ENCODE measurements around the gene DZIP1L.

The DZIP1L gene

DNA sequence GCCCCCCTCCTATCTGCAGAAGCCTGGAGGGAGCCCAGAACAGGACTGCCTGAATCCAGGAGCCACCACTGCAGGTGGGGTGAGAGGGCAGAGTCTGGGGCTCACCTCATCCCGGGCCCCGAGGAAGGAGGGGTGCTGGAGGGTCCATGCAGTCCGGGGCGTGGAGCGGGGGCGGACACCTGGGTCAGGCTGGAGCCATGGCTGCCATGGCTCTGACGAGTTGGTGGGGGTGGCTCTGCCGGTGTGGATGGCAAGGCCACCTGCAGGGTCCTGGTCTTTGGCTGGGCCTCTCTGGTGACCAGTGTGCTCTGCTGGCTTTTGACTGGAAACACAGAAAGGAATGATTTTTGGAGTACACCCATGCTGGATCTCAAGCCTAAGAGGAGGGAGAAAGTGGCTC lies 47.4 kb downstream of the DZIP1L start:
- DNase-seq (ENCODE audit: low read depth, low spot score) = no peak

DNA sequence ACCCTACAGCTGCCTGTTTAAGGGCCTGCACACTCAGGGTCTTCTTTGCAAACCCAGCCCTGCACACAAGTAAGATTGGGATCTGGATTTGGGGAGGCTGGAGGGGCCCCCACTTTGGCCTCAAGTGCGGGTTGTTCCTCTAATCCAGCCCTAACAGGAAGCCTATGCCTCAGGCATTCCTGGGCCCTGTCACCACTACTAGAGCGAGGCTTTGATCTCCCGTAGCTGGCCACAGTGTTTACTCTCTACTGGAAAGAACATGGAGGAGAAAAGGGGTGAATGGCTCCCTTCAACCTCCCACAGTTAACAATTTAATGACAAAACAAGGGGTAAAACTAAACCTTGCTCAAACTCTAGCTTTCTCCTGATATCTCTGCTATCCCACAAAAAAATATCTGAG lies 48.4 kb downstream of the DZIP1L start:
- no peak for DNase-seq (ENCODE audit: low read depth, low spot score)

GRCh38 chr3:138066383-138066782 lies 49.0 kb downstream of the DZIP1L start:
- DNase-seq (ENCODE audit: low read depth, low spot score) = no peak

- DNase-seq (ENCODE audit: low read depth, low spot score) = no peak
Observed at GRCh38 chr3:138065949-138066348, 49.5 kb downstream of the DZIP1L start.

- DNase-seq (ENCODE audit: low read depth, low spot score) = no peak
Observed at GRCh38 chr3:138063416-138063815, 52.0 kb downstream of the DZIP1L start.

- no peak for DNase-seq (ENCODE audit: low read depth, low spot score)
Observed at GRCh38 chr3:138062626-138063025, 52.8 kb downstream of the DZIP1L start.

- DNase-seq (ENCODE audit: low read depth, low spot score) = no peak
Observed at GRCh38 chr3:138062037-138062436, 53.4 kb downstream of the DZIP1L start.

DNA sequence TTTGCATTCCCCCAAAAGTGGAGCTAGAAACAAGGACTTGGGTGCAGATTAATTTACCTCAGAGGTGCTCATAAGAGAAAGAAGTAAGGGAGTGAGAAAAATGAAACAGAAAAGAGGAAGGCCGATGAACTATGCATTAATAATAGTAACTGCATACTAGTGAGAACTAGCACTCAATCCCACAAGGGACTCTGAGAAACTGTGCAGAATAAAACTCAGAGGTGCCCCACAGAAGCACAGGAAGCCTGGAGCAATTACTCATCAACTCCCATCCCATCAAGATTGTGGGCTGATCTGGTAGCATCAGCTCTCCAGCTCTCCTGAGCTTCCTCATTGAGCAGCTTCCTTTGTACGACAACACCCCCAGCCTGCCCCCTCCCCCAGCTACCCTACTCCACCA lies 54.6 kb downstream of the DZIP1L start:
- no peak for DNase-seq (ENCODE audit: low read depth, low spot score)

DNA sequence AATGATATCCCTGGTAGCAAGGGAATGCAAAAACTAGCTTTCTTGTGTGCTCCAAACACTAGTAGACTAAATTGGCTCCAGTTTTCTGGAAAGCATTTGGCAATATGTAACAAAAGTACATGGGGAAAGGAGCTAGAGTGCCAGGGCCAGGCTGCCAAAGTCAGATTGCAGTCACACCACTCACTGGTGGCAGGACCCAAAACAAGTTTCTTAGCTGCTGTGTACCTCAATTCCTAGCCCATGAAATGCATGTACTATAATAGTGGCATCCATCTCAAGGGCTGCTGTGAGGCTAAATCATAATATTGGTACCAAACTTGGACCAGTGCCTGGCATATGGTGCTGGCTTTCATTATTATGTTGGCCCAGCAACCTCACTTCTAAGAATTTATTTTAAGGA lies 56.1 kb downstream of the DZIP1L start:
- no peak for DNase-seq (ENCODE audit: low read depth, low spot score)

DNA sequence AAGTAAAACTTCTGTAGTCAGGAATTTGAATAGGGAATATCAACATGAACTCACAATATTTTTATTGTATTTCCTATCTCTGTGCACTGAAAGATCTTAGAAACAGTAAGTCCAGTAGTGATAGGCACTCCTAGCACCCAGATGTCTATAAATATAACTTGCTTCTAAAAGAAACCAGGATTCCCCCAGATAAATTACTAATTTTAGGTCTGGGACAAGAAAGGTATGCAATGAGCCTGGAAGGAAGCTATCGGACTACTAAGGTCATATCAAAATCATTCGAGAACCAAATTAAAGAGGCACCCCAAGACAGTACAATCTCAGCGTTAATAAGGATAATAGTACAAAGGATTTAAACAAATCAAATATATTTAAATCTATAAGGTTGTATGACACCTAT lies 58.0 kb downstream of the DZIP1L start:
- DNase-seq (ENCODE audit: low read depth, low spot score) = no peak

GRCh38 chr3:138054057-138054456 lies 61.4 kb downstream of the DZIP1L start:
- no peak for DNase-seq (ENCODE audit: low read depth, low spot score)

DNA sequence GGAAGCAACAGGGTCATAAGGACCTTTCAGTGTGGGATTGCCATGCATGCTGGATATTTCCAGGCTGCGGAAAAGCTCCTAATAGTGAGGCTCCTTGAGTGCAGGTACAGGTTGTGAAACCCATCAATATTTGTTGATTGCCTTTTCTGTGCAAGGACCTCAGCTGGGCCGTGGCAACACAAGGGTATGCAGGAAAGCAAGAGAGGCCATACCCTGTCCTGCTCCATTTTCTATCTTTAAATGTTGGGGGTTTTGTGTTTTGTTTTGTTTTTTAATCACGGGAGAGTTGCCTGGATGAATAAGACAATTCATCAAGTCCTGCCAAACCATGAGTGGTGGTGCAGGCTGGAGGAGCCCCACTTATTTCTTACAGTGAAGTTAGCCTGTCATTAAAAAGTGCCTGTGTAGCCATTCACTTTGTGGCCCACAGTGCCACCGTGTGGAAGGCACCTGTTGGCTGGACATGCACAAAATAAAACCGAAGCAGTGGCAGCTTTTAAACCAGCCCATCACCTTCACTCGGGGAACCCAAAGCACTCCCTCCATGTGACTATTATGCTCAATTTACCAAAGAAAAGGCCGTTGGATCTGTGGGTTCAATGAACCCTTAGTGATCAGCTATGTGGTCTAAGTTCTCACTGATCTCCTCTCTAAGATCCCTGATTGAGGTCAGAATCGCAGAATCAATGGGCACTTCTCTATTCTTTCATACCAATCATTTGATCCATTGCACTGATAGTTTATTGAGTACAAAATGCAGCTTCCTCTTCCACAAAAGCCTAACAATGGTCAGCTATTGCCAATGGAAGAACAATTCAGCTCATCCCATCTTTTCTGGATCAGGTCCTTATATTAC lies 63.2 kb downstream of the DZIP1L start:
- DNase-seq (ENCODE audit: low read depth, low spot score) = no peak

- DNase-seq (ENCODE audit: low read depth, low spot score) = no peak
Observed at GRCh38 chr3:138049157-138049919, 66.1 kb downstream of the DZIP1L start.

DNA sequence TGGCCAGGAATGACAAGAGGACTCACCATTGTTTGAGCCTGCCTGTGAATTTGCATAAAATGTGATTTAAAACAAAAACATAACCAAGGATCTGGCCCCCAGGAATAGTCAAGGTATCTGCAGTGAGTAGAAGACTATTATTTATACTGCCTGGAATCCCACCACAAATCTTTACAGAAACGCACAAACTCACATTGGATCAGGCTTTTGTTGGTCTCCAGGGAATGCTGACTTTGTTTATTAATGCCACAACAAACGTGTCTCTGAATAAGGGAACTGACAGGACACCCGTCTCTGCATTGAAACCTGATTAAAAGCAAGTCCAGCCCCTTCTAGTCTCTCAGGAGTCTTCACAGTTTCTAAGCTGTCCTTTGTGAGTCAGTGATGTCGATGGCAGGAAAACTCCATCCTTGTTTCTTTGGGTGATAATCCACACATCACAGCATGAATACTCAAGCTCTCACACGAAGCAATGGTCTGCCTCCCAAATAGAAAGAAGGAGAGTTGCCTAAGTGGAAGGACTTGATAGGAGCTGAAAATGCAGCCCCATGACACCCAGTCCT lies 67.7 kb downstream of the DZIP1L start:
- no peak for DNase-seq (ENCODE audit: low read depth, low spot score)

GRCh38 chr3:138046955-138047354 lies 68.5 kb downstream of the DZIP1L start:
- no peak for DNase-seq (ENCODE audit: low read depth, low spot score)

DNA sequence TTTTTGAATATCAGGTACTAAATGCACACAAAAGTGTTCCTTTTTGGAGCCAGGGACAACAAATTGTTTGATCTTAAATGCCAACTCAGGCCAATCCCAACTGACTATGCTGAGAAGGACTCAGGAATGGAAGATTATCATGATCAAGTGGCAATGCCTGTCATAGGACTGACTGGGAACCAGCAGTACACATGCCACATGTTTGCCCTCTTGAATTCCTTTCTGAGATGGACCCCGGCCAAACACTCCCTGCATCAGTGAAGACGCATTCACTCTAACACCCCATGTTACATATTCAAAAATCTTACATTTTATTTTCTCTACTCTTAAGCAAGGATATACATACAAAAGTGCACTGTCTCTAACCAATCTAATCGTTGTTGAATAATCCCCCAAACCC lies 69.3 kb downstream of the DZIP1L start:
- no peak for DNase-seq (ENCODE audit: low read depth, low spot score)

DNA sequence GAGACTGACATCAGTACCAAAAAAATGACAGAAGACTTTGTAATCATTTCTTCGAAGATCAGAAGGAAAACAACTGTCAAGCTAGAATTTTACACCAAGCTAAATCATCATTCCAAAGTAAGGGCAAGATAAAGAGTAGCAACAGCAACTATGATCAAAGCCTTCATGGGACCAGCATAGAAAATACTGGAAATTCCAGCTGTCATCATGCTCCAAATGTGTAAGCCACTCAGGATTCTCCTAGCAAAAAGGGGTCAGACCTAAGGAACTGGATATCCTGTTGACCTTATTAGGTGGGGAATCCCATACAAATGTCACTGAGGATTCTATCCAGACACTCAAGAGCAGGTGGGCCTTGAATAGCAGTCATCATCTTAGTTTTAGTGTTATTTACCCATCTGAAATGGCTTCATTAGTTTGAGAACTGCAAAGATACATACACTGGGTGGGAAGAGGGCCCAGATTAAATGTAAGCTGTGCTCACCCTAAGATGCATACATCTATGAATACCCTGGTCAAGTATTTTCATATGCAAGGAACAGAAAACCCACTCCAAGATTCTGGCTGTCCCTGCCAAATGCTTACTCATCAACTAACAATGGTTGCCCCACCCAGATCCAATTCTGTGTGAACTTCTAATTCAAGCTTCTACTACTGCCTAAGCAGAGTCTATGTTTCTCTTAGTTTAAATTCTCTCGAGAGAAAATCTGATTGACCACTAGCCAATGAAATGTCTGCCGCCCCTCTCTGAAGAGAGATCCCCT lies 72.0 kb downstream of the DZIP1L start:
- DNase-seq (ENCODE audit: low read depth, low spot score) = no peak

GRCh38 chr3:138042043-138042442 lies 73.4 kb downstream of the DZIP1L start:
- DNase-seq (ENCODE audit: low read depth, low spot score) = no peak

DNA sequence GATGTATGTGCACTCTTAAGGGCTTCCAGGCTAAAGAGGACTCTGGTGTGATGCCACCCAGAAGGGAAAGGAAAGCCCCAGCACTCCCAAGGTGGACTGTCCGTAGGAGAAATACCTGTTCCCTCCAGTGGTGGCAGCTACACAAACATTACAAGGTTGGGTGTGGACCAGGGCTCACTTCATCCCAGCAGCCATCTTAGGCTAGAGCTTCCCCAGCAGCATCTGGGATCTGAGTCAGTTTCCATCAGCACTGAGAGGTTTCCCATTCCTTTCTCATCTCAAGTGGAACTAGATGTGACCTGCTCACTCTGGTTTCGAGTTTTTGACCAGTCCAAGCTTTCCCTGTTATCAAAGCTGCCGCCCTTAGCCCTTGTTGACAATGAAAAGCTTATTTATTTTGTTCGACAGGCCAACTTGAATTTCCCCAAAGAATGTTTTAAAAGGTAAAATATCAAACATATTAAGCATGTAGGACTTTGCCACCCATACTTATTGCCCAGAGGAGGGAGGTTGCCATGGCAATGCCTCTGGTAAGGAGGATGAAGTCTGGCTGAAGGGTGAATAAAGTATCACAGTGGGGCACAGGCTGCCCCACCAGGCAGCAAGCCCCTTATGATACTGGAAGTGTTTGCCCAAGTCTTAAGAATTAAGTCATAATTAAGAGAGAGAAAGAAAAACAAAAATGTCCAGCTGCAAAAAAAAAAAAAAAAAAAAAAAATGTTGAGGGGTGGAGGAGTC lies 76.5 kb downstream of the DZIP1L start:
- no peak for DNase-seq (ENCODE audit: low read depth, low spot score)

GRCh38 chr3:138036572-138036971 lies 78.8 kb downstream of the DZIP1L start:
- DNase-seq (ENCODE audit: low read depth, low spot score) = no peak

GRCh38 chr3:138034918-138035317 lies 80.5 kb downstream of the DZIP1L start:
- no peak for DNase-seq (ENCODE audit: low read depth, low spot score)

Measured in iPS DF 19.7 (cell line).